Measurements from ENCODE around the gene IFIT1B. TPM values are rescaled to one million over a fixed set of nuclear protein-coding genes. Genes with fewer than 3 reads are reported as not detected.

The IFIT1B gene
- total and polyA plus RNA-seq, 2 of the 8 experiments (the other 6 are each of a cell fraction or from before 2014, with no cell fraction given) = not detected

DNA sequence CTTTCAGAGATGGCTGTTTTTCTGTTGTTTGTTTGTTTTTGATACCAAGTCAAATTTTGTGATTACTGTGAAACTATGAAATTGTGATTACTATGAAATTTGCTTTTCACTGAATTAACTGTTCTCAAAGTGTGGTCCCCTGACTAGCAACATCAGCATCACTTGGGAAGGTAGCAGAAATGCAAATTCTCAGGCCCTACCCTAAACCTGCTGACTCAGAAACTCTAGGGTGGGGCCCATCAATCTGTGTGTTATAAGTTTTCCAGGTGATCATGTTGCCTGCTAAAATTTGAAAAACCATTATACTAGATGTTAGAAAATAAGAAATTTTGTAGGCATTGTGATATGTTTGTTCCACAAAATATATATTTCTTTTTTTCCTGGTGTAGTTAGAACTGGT, 1.2 kb downstream of the IFIT1B start:
- H2AFZ ChIP-seq (ENCODE audit: low read length) = no peak overlapping the region
- no peak overlapping the region for H3K23ac ChIP-seq (ENCODE audit: insufficient read length)
- H2BK12ac ChIP-seq (ENCODE audit: low read depth, low read length) = no peak overlapping the region
- no peak overlapping the region for H2AK5ac ChIP-seq (ENCODE audit: low read depth, low read length)
- H4K5ac ChIP-seq (ENCODE audit: insufficient read length, low read depth, low read length) = no peak overlapping the region
- FAIRE-seq (no peak), DNase-seq (ENCODE audit: low read depth in 1 of 2, low spot score in 2 of 2) (no peak)
- no peaks in the 10 kb centered on the region for H3K9me3 ChIP-seq (ENCODE audit: insufficient read depth in 2 of 2, low read depth in 1 of 2, low read length in 1 of 2)
- TF ChIP-seq EGR1 (IDR thresholded peaks at IDR 0.05; ENCODE audit: borderline replicate concordance, low read depth, low read length) (no peak), CREB1 (IDR thresholded peaks at IDR 0.05) (no peak)
- ChIA-PET CTCF (ENCODE audit: partially characterized antibody) (interaction anchor here (0.9 to 2.7 kb wide), 3 partner anchors 11 to 115 kb away, joined by 3 to 31 read pairs (median 3); no protein-coding TSS in a partner anchor), POLR2A (ENCODE audit: partially characterized antibody) (no interaction called here)
- no peak overlapping the region for H3K4ac ChIP-seq (replicated peaks; ENCODE audit: insufficient read length, low read depth, low read length)
- no peak overlapping the region for H3K14ac ChIP-seq (ENCODE audit: insufficient read length)
- H3K36me3 ChIP-seq (ENCODE audit: control insufficient read depth in 2 of 4, insufficient read depth in 4 of 4, low read length in 3 of 4) = no peaks in the 10 kb centered on the region
- H4K20me1 ChIP-seq (replicated peaks in 1 of 2; ENCODE audit: control insufficient read depth in 1 of 2, insufficient read depth in 2 of 2, low read length in 2 of 2) = no peaks in the 10 kb centered on the region
- H4K91ac ChIP-seq (replicated peaks; ENCODE audit: insufficient read length, low read length) = no peak overlapping the region
- no peak overlapping the region for H2BK5ac ChIP-seq (ENCODE audit: low read depth, low read length)
- no peak overlapping the region for H3K4me3 ChIP-seq (ENCODE audit: extremely low read depth in 1 of 4, insufficient read depth in 2 of 4, low read depth in 3 of 4, low read length in 4 of 4)
- no peak overlapping the region for H3K56ac ChIP-seq (replicated peaks; ENCODE audit: insufficient read length, low read depth, low read length)
- H3K79me2 ChIP-seq (ENCODE audit: control insufficient read depth in 1 of 2, insufficient read depth in 2 of 2, low read length in 2 of 2) = no peaks in the 10 kb centered on the region
- H3K79me1 ChIP-seq (ENCODE audit: low read depth, low read length) = no peaks in the 10 kb centered on the region
- no peak overlapping the region for H3K27ac ChIP-seq (ENCODE audit: low read depth, low read length)
- H3K23me2 ChIP-seq (ENCODE audit: low read depth, low read length) = no peaks in the 10 kb centered on the region
- H3K9ac ChIP-seq (replicated peaks in 1 of 4; ENCODE audit: extremely low read depth in 1 of 4, low read depth in 3 of 4, low read length in 3 of 4) = no peak overlapping the region
- no peak overlapping the region for H2BK20ac ChIP-seq (ENCODE audit: low read length)
- H3K27me3 ChIP-seq (replicated peaks in 1 of 4; ENCODE audit: control insufficient read depth in 3 of 4, extremely low read depth in 1 of 4, insufficient read depth in 3 of 4, low read length in 3 of 4) = no peaks in the 10 kb centered on the region
- no peak overlapping the region for H4K8ac ChIP-seq (ENCODE audit: extremely low read depth, insufficient read depth, low read length)
- H3K4me2 ChIP-seq (ENCODE audit: insufficient read depth in 1 of 2, low read depth in 2 of 2, low read length in 2 of 2) = no peak overlapping the region
- no peak overlapping the region for H2BK15ac ChIP-seq (ENCODE audit: low read length)
- no peak overlapping the region for H2BK120ac ChIP-seq (replicated peaks; ENCODE audit: low read depth, low read length)
- H3K18ac ChIP-seq (ENCODE audit: extremely low read depth, low read length) = no peak overlapping the region
- peaks cover 0 to 4% (median 0%) of the 10 kb centered on the region in 4 experiments; a peak in 2 of 7 replicates for H3K4me1 ChIP-seq (replicated peaks in 1 of 4; ENCODE audit: control insufficient read depth in 3 of 4, insufficient read depth in 4 of 4, low read length in 3 of 4)

Measured in H1 (cell line).